GM19395 (cell line): Measurements from ENCODE around the gene RLN3.

Experiments used
- ATAC-seq: cut with Tn5 transposase; IDR thresholded peaks from one replicate; pipeline ENCODE4 v1.9.1; 2021; ENCODE audit warnings: mild to moderate bottlenecking, moderate library complexity; ENCODE audit not compliant: unreplicated experiment

RLN3 gene

DNA sequence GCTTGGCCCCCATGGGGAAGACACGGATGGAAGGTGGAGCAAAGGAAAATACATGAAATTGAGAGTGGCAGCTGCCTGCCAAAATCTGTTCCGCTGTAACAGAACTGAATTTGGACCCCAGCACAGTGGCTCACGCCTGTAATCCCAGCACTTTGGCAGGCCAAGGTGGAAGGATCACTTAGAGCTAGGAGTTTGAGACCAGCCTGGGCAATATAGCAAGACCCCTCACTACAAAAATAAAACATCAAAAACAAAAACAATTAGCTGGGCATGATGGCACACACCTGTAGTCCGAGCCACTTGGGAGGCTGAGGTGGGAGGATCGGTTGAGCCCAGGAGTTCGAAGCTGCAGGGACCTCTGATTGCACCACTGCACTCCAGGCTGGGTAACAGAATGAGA, 24.5 kb downstream of the RLN3 start:
- ATAC-seq = no peak

DNA sequence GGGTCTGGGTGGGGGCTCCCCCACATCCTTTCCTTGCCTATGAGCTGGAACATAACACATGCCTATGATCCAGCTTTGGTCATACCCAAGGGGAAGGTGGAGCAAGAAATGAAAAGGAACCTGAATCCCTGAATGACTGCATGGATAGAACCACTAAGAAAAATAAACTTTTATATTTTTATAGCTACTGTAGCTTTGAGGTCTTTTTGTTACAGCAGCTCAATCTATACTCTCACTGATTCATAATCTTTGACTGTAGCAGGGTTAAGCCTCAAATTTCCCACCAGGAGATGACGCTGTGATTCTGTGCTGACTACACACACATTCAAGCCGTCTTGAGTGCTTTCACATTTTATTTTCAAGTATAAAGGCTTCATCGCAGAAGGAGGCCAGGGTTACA, 25.1 kb downstream of the RLN3 start:
- ATAC-seq = no peak

DNA sequence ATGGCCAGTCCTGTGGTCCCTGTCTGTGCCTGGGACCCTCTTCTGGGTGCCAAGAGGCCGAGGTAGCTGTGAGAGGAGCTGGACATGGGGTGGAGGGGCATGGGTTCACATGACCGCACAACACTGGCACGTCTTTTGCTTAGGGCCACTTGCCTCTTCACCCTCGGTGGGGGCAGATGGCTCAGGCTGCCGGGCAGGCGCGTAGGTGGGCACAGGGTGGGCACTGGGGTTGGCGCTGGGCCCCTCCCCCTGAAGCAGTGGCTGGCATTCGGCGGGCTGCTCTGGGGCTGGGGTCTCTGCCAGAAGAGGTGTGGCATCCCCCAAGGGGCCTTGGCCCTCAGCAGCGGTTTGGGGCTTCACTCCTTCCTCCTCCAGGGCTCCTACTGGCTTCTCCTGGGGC, 25.6 kb downstream of the RLN3 start:
- no peak for ATAC-seq

DNA sequence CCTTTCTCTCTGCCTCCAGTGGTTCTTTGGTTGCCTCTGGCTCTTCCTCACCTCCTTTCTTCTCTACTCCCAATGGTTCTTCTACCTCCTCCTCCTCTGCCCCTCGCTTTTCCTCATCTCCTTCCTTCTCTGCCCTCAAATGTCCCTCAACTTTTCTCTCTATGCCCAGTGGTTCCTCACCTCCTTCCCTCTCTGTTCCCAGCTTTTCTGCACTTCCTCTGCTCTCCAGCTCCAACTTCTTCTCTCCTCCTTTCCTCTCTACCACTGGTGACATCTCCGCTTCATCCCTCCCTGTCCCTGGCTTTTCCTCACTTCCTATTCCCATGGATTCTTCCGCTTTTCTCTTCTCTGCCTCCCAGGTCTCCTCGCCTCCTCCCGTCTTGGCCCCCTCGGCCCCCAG, 26.2 kb downstream of the RLN3 start:
- ATAC-seq = no peak

DNA sequence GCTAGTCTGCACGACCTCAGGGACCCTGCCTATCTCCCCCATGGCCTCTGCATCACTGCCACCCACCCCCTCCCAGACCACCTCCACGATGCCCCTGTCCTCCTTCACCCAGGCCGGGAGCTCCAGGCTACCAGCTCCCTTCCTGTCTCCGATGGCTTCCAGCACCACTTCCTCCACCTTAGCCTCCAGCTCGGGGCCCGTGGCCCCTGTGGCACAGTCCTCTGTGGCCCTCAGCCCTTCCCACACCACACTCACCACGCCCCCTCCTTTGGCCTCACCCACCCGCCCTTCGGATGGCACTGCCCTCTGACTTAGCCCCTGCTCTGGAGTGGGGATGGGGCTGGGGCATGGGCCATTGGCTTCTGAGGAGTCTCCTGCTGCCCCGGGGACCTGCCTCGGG, 26.8 kb downstream of the RLN3 start:
- no peak for ATAC-seq

DNA sequence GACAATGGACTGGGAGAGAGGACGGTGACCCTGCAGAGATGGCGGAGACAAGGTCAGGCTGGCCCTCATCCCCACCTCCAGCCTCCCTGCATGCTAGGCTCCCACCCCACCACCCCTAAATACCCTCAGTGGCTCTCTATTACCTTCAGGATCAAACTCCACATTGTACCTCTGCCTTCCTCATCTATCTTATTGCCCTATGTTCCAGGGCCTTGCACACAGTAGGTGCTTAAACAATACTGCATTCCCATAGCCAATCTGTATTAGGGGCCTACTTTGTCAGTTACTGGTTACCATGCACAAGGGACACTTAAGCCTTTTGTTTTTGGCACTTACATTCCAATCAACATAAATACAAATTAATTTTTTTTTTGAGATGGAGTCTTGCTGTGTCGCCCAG, 27.4 kb downstream of the RLN3 start:
- ATAC-seq = no peak

DNA sequence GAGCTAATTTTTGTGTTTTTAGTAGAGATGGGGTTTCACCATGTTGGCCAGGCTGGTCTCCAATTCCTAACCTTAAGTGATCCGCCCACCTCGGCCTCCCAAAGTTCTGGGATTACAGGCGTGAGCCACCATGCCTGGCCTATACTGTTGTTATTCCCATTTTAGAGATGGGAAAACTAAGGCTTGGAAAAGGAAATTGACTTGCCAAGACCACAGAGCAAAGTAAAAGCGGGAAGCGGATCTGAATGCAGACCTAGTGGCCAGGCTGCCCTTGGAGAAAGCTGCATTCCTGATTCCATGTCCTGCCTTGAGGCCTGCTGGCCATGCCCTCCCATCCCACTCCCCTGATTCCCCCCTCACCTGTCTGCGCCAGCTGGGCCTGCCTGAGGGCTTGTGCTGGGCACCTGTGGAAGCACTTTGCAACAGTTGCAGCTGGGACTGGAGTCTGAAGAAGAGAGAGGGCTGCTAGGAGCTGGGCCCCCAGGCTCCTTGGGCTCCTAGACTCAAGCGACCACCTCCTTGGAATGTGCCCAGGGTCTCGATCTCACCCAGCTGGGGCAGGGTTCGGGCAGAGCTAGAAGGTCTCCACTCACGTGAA, 28.2 kb downstream of the RLN3 start:
- no peak for ATAC-seq

DNA sequence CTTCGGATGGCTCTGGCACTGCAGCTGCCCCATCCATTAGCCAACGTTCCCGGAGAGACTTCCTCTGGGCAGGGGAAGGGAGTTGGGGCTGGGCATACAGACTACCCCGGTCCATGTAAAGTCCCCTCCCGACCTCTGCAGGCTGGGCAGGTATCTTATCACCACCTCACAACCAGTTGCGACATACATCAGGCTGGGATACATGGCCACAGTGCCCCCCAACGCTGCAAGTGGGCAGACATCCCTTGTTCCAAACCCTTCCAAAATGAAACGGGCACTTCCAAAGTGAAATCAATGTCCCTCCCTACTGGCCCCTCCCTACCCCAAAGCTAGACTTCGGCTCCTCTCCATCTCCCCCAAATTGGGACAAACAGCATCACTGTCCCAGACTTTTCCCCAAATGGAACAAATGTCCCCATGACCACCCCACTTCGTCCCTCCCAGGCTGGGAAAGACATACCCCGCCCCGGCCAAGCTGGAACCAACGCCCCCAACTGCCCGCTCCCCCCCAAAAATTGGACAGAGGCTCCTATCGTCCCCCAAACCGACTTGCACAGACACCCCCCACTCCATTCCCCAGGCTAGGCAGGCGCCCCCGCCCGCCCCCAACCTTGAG, 28.9 kb downstream of the RLN3 start:
- no peak for ATAC-seq

DNA sequence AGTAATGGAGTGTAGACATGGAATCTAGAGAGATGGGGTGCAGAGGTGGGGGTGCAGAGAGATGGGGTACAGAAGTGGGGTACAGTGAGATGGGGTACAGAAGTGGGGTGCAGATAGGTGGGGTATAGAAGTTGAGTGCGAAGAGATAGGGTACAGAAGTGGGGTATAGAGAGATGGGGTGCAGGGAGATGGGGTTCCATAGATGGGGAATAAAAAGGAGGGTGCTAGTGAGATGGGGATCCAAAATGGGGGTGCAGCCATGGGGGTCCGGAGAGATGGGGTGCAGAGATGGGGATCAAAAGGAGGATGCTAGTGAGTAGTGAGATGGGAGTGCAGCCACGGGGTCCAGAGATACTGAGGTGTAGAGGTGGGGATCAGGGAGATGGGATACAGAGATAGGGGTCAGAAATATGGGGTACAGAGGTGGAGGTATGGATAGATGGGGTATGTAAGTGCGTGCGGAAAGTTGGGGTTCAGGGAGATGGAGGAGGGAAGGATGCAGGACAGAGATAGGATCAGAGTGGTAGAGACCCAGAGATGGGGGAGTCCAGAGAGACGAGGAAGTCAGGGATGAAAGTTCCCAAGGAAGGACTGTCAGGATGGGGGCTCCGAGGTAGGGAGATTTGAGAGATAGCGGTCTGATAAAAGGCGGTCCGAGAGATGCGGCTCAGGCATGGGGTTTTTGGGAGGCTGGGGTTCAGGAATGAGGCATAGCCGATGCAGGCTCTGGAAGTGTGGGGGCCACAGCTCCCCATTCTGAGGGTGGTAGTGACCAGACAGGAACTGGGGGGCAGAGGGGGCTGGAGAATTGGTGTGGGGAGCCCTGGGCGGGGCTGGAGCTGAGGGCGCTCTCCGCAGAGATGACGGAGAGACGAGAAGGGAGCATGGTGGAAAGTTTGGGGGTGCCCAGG, 30.5 kb downstream of the RLN3 start:
- no peak for ATAC-seq

DNA sequence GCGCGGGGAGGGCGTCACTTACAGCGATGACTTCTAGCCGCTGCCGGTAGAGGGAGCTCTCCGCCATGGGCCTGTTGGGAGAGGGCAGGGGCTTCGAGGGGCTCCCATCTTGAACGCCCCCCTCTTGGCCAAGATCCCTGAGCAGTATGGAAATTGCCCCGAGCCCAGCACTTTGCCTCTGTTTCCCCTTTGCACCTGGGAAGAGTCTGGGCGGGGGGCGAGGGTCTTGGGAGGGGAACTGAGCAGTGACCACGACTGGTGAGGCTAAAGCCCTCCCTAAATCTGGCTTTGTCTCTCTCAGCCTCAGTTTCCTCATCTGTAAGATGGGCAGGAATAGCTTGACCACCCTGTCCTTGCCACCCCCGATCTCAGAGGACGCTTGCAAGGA, 31.1 kb downstream of the RLN3 start:
- ATAC-seq = no peak

DNA sequence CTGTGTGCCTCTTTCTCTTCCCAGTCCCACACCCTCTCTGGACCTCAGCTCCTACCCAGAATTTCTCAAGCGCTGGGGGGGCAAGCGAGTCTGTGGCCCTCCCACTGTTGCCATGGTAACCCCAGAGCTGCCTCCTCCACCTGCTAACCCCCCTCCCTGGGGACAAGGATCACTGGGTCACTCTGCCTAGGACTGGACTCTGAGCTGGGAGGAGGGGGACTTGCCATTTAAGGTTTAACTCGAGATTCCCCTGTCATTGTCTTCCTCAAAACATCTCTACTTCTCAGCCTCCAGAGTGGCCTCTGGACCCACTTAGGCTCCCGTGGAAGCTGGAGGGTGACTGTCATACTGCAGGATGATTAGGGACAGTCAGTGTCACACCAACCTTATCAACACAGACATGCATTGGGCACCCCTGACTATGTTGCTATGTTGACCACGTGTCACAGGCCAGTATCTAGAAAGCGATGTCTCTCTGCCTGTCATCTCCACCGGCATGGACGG, 31.8 kb downstream of the RLN3 start:
- ATAC-seq = no peak

DNA sequence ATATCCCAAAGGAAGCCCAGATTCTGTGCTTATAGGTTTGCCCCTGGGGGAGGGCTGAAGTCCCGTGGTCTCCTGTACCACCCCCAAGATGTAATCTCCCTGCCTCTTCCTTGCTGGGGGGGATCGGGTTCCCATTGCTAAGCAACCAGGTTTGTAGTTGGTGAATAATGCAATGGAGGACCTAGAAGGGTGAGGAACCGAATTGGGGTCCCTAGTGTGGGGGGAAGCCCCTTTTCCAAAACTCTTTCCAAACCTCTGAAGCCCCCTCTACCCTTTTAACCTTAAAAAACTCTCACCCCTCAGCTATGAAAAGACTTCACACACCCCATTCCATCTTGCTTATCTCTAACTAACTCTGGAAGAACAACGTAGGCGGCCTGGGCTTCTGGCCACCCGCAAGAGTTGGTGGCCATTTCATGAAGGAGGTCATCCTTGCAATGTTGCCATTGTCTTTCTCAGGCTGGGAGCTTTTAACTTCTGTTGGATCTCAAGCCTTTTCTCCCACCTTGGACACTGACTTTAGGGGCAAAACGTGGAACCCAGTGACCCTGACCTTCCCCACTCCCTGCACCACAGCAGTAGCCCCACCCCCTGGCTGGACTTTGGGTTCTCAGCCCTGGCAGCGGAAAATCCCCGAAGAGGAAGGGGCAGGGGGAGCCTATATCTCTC, 33.3 kb downstream of the RLN3 start:
- no peak for ATAC-seq

DNA sequence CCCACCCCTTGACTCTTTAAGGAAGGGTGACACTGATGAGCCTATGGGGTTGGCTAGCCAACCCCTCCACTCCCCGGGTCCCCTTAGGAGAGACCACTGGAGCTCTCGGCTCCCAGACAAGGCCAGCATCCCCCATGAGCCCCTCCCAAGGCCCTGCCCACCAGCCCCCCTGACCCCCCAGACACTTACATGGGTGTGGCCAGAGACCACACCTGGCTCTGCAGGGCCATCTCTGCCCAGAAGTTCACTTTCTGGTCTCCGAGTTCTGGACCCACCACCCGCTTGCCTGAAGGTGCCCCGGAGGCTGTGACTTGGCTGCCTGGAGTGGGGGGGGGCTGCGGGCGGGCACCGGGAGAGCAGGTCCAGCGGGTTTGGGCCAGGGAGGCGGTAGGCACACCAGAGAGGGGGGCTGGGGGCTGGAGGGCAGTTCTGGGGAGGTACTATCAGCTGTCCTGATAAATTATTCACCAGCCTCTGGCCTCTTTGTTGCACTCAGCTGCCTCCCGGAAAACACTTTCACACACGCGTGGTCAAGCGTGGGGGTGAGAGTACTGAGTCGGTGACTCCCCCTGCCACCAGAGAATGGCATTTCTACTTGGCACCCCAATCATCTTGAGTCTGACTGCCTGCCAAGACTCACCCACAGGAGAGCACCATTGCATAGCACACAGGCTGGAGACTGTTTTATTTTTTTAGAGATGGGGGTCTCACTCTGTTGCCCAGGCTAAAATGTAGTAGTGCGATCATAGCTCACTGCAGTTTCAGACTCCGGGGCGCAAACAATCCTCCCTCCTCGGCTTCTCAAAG, 34.0 kb downstream of the RLN3 start, which contains the start of gene PALM3:
Gene PALM3, minus strand, starts transcription at position 326 of the 807 bp plus-strand sequence. Its CDS starts 96 bp downstream, at position 230.
- ATAC-seq = no peak

DNA sequence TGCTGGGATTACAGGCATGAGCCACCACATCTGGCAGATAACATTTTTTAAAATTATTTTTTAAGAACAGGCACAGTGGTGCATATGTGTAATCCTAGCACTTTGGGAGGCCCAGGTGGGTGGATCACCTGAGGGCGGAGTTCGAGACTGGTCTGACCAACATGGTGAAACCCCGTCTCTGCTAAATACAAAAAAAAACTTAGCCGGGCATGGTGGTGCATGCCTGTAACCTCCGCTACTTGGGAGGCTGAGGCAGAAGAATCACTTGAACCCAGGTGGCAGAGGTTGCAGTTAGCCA, 34.6 kb downstream of the RLN3 start:
- ATAC-seq = no peak

DNA sequence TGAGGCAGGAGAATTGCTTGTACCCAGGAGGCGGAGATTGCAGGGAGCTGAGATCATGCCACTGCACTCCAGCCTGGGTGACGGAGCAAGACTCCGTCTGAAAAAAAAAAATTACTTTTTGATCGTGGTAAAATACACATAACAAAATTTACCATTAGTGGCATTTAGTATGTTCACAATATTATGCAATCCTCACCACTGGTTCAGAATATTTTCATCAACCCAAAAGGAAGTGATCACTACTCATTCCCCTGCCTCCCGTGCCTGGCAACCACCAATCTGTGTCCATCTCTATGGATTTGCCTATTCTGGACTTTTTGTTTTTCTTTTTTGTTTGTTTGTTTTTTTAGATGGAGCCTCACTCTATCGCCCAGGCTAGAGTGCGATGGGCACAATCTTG, 35.2 kb downstream of the RLN3 start:
- ATAC-seq = no peak

DNA sequence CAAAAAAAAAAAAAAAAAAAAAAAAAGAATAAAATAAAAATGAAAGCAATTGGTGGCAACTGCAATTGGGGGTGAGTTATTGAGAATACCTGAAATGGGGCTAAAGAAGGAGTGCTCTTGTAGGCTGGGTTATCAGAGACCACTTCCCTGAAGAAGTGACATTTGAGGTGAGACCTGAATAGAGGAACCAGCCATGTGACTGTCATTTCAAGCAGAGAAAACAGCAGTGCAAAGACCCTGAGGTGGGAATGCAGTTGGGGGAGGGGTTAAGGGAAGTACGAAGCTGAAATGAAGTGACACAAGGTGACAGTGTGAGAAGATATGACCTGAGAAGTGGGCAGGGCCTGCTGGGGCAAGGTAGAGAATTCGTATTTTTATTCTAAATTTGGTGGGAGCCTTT, 38.2 kb downstream of the RLN3 start:
- ATAC-seq = no peak

DNA sequence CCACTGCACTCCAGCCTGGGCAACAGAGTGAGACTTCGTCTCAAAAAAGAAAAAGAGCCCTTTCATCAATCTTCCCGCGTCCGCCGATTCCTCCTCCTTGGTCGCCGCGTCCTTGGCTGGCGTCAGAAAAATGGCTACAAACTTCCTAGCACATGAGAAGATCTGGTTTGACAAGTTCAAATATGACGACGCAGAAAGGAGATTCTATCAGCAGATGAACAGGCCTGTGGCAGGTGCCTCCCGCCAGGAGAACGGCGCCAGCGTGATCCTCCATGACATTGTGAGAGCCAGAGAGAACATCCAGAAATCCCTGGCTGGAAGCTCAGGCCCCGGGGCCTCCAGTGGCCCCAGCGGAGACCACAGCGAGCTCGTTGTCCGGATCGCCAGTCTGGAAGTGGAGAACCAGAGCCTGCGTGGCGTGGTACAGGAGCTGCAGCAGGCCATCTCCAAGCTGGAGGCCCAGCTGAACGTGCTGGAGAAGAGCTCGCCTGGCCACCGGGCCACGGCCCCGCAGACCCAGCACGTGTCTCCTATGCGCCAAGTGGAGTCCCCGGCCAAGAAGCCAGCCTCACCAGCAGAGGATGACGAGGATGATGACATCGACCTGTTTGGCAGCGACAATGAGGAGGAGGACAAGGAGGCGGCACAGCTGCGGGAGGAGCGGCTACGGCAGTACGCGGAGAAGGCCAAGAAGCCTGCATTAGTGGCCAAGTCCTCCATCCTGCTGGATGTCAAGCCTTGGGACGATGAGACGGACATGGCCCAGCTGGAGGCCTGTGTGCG, 42.5 kb downstream of the RLN3 start:
- ATAC-seq = no peak

DNA sequence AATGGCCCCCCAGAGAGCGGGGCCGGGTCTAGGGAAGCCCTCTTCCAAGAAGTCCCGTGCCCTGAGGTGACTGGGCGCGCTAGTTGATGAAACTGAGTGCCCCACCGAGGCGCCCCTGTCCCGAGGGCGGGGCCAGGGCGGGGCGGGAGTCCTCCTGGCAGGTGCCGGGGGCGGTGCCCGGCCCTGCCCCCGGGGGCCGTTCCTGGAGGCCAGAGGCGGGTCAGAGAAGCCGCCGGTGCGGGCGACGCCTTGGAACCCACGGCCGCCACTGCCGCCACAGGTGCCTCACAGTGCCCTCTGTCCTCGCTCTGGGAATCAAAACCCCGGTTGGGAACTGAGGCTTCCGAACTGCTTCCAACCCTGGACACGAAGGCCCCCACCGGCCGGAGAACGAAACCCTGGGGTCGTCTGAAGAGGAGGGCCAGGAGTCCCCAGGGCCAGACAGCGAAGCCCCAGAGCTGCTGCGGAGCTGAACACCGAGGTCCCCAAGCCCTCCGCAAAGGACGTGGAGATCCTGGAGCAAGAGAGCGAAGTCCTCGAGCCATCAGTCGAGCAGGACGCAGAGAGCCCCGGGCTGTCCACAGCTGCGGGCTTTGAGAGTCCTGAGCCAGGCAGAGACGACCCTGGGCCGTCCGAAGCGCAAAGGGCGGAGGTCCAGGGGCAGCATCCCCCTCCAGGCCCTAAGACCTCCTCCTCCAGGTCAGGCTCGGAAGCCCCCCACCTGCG, 44.8 kb downstream of the RLN3 start, which contains the start of gene MISP3:
Gene MISP3, plus strand, starts transcription at position 252 of the 726 bp plus-strand sequence. CDS start 524 bp downstream, outside the sequence.
- ATAC-seq = no peak
